Prostate gland (tissue), 2 donors: ENCODE results near the gene MTHFR.

Source experiments
- CTCF ChIP-seq, 4 experiments: fragments of 200-600 bp in 2 of 4; fragments of 450-650 bp in 2 of 4; sonication (generic) in 2 of 4; IDR thresholded peaks; 1 replicate in 3 of 4; 2 replicates in 1 of 4; pipeline ENCODE4 v1.5.1; 2016 to 2019; ENCODE audit warnings: antibody characterized with exemption in 4 of 4, mild to moderate bottlenecking in 2 of 4, moderate library complexity in 2 of 4
- POLR2AphosphoS5 ChIP-seq: sonication (generic); formaldehyde crosslinking; IDR thresholded peaks from one replicate; pipeline ENCODE4 v1.6.1; 2017; ENCODE audit warnings: antibody characterized with exemption

DNA sequence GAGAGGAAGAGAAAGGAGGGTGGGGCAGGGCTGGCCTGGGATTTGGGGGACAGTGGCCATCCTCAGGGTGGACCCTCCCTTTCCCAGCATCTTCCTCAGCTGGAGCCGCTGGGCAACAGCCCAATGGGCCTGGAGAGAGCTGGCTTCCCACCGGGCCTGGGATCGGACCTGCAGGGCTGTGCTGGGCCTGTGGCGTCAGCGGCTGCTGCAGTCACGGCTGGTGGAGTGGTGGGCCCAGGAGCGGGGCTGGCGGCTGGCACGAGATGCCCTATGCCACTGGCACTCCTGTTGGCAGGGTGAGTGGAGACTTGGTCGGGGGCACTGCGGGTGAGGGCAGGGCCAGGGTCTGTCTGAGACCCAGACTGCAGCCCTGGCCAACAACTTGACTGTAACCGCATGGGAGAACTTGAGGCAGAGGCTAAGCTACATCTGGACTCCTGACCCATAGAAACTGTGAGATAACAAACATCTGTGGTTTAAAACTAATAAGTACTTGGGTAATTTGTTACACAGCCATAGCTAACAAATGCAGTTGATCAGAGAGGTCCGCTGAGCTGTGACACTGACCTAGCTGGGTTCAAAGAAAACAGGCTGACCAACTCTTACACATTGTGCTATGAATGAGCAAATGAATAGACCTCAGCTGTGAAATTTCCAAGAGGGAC, 25.9 kb downstream of the MTHFR start:
- no peak for TF ChIP-seq POLR2AphosphoS5
- no peak for TF ChIP-seq CTCF (IDR thresholded peaks at IDR 0.05)
